ENCODE measurements around the gene WDR72. TPM values are rescaled to one million over a fixed set of nuclear protein-coding genes. Genes with fewer than 3 reads are reported as not detected.

The WDR72 gene
- total RNA-seq, 1 experiment from 2014 or later = not detected

DNA sequence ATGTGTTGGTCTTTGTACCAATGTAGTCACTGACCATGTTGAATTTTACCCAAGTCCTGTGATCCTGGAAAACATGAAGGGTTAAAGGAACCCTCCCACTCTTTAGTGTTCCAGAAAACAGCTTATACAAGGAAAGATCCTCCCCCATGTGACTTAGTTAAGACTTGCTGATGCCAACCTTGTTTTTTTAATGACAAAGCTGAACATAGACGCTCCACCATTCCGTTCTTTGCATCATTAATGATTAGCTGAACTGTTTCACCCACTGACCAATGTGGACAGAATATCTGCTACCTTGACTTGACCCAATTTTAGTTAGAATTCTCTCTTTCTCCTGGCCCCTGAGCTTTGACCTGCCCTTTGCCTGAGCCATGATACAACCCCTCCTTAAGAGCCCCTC, 3.5 kb upstream of the WDR72 start:
- intact Hi-C loops (cut with micrococcal nuclease) = no loop called here
- no TSS peak for BruUV-seq (replicated peaks)

DNA sequence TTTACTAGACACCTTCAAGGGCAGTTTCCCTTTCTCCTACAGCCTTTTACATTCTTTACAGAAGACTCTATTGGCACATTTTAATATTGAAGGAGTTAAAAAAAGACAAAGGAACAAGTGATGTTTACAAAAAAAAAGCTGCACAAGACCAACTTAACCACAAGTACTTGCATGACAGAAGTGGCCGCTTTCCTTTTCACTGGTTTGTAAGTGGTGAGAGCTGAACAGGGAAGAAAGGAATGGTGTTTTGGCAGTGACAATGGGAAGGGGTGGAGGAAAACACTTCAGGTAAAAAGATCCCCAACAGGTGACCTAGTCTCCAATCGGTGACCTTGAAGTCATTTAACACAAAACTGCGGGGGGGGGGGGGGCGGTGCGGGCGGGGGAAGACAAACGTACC, 1.1 kb downstream of the WDR72 start:
- no TSS peak for BruUV-seq (replicated peaks)
- ChIA-PET CTCF (no interaction called here), POLR2A (no interaction called here)
- intact Hi-C loops (cut with micrococcal nuclease) = no loop called here
- Mint-ChIP-seq H3K4me3 (ENCODE audit: unreplicated experiment) (no peak overlapping the region), H3K36me3 (ENCODE audit: insufficient read depth, unreplicated experiment) (no peaks in the 10 kb centered on the region), H3K4me1 (ENCODE audit: insufficient read depth, unreplicated experiment) (no peaks in the 10 kb centered on the region), H3K27ac (ENCODE audit: low read depth, unreplicated experiment) (no peak overlapping the region), H3K9me3 (ENCODE audit: unreplicated experiment) (no peaks in the 10 kb centered on the region), H3K27me3 (ENCODE audit: insufficient read depth, unreplicated experiment) (peaks cover 19% of the 10 kb centered on the region)
- TF ChIP-seq, protein P1, sequence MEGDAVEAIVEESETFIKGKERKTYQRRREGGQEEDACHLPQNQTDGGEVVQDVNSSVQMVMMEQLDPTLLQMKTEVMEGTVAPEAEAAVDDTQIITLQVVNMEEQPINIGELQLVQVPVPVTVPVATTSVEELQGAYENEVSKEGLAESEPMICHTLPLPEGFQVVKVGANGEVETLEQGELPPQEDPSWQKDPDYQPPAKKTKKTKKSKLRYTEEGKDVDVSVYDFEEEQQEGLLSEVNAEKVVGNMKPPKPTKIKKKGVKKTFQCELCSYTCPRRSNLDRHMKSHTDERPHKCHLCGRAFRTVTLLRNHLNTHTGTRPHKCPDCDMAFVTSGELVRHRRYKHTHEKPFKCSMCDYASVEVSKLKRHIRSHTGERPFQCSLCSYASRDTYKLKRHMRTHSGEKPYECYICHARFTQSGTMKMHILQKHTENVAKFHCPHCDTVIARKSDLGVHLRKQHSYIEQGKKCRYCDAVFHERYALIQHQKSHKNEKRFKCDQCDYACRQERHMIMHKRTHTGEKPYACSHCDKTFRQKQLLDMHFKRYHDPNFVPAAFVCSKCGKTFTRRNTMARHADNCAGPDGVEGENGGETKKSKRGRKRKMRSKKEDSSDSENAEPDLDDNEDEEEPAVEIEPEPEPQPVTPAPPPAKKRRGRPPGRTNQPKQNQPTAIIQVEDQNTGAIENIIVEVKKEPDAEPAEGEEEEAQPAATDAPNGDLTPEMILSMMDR (IDR thresholded peaks at IDR 0.05; ENCODE audit: unreplicated experiment) = no peak
- DNase-seq (ENCODE audit: unreplicated experiment) = no peak

More for the DNA sequence above, 3.5 kb upstream of the WDR72 start:
- Mint-ChIP-seq H3K4me1 (ENCODE audit: insufficient read depth, unreplicated experiment) (no peaks in the 10 kb centered on the region), H3K27me3 (ENCODE audit: insufficient read depth, unreplicated experiment) (peaks cover 36% of the 10 kb centered on the region), H3K4me3 (ENCODE audit: unreplicated experiment) (no peak overlapping the region), H3K9me3 (ENCODE audit: unreplicated experiment) (no peaks in the 10 kb centered on the region), H3K27ac (ENCODE audit: low read depth, unreplicated experiment) (no peak overlapping the region), H3K36me3 (ENCODE audit: insufficient read depth, unreplicated experiment) (no peaks in the 10 kb centered on the region)
- TF ChIP-seq, protein P1 (IDR thresholded peaks at IDR 0.05; ENCODE audit: unreplicated experiment) = no peak
- CTCF ChIA-PET = no interaction called here
- DNase-seq (ENCODE audit: unreplicated experiment) = no peak
- POLR2A ChIA-PET = no interaction called here

DNA sequence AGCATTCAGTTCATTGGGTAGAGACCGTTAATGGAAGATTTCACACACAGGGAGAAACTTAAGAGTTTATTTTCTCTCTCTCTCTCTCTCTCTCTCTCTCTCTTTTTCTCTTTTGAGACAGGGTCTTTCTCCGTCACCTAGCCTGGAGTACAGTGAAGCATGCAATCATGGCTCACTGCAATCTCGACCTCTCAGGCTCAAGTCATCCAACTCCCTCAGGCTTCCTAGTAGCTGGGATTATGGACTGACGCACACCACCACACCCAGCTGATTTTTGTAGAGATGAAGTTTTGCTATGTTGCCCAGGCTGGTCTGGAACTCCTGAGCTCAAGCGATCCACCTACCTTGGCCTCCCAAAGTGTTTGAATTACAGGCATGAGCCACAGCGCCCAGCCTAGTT, 1.6 kb downstream of the WDR72 start:
- BruUV-seq (replicated peaks) = no TSS peak
- POLR2A ChIA-PET = no interaction called here
- Mint-ChIP-seq H3K36me3 (ENCODE audit: insufficient read depth, unreplicated experiment) (no peaks in the 10 kb centered on the region), H3K4me3 (ENCODE audit: unreplicated experiment) (no peak overlapping the region), H3K27ac (ENCODE audit: low read depth, unreplicated experiment) (no peak overlapping the region), H3K9me3 (ENCODE audit: unreplicated experiment) (no peaks in the 10 kb centered on the region), H3K4me1 (ENCODE audit: insufficient read depth, unreplicated experiment) (no peaks in the 10 kb centered on the region), H3K27me3 (ENCODE audit: insufficient read depth, unreplicated experiment) (peaks cover 14% of the 10 kb centered on the region)
- DNase-seq (ENCODE audit: unreplicated experiment) = no peak
- intact Hi-C loops (cut with micrococcal nuclease) = no loop called here
- CTCF ChIA-PET = no interaction called here
- TF ChIP-seq, protein P1 (IDR thresholded peaks at IDR 0.05; ENCODE audit: unreplicated experiment) = no peak

DNA sequence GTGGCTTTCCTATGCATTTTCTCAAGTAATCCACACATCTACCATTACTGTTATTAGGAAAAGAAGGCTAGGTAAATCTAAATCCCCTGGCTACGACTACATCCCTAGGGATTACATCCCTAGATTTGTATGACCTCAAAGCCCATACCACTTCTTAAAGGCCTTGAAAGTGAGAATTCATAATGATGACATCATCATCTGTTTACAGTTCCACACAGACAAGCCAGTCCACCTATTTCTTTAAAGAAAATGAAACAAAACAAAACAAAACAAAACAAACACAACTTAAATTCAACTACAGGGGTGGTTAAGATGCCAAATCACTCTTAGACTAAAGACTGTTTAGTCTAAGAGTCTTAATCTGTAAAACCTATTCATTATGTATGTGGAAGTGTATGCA, 5.7 kb downstream of the WDR72 start:
- Mint-ChIP-seq H3K4me3 (ENCODE audit: unreplicated experiment) (no peak overlapping the region), H3K36me3 (ENCODE audit: insufficient read depth, unreplicated experiment) (no peaks in the 10 kb centered on the region), H3K9me3 (ENCODE audit: unreplicated experiment) (no peaks in the 10 kb centered on the region), H3K27ac (ENCODE audit: low read depth, unreplicated experiment) (no peak overlapping the region), H3K4me1 (ENCODE audit: insufficient read depth, unreplicated experiment) (no peaks in the 10 kb centered on the region), H3K27me3 (ENCODE audit: insufficient read depth, unreplicated experiment) (peaks cover 11% of the 10 kb centered on the region)
- TF ChIP-seq, protein P1 (IDR thresholded peaks at IDR 0.05; ENCODE audit: unreplicated experiment) = no peak
- no TSS peak for BruUV-seq (replicated peaks)
- no peak for DNase-seq (ENCODE audit: unreplicated experiment)
- intact Hi-C loops (cut with micrococcal nuclease) = no loop called here
- POLR2A ChIA-PET = no interaction called here
- CTCF ChIA-PET = no interaction called here

Data from MCF 10A (cell line).